Astrocyte (in vitro differentiated cells and primary cell): ENCODE results near the gene SLA2. TPM values are rescaled to one million over a fixed set of nuclear protein-coding genes. Genes with fewer than 3 reads are reported as not detected.

Experiments used
- DNase-seq: peaks from one replicate; pipeline ENCODE4 v3.0.0-alpha.2; 2010; ENCODE audit warnings: low read depth
- FAIRE-seq: peaks from 2 replicates; lab custom pipeline; 2011; peaks lifted over from hg19 to GRCh38; lab: Jason Lieb, UNC
- H2AFZ ChIP-seq: 2 replicates; pipeline ENCODE4 v1.6.0; 2012; ENCODE audit warnings: low read depth, low read length, inconsistent platforms
- H3K27ac ChIP-seq: 2 replicates; pipeline ENCODE4 v1.5.1; 2011; ENCODE audit warnings: low read depth, low read length, inconsistent platforms
- H3K27me3 ChIP-seq: 2 replicates; pipeline ENCODE4 v1.6.0; 2011; ENCODE audit warnings: low read length, inconsistent platforms; ENCODE audit not compliant: insufficient read depth
- H3K36me3 ChIP-seq: 2 replicates; pipeline ENCODE4 v1.5.1; 2011; ENCODE audit warnings: low read length, inconsistent platforms; ENCODE audit not compliant: insufficient read depth
- H3K4me1 ChIP-seq: 2 replicates; pipeline ENCODE4 v1.5.1; 2011; ENCODE audit warnings: low read length, inconsistent platforms; ENCODE audit not compliant: insufficient read depth
- H3K4me2 ChIP-seq: 2 replicates; pipeline ENCODE4 v1.6.0; 2012; ENCODE audit warnings: low read length, inconsistent platforms
- H3K4me3 ChIP-seq: 2 replicates; pipeline ENCODE4 v1.5.1; 2011; ENCODE audit warnings: low read depth, mild to moderate bottlenecking, low read length, inconsistent platforms; ENCODE audit not compliant: insufficient read depth
- H3K79me2 ChIP-seq: 2 replicates; pipeline ENCODE4 v1.6.0; 2012; ENCODE audit warnings: mild to moderate bottlenecking, low read length, inconsistent platforms; ENCODE audit not compliant: insufficient read depth
- H3K9ac ChIP-seq: 2 replicates; pipeline ENCODE4 v1.6.0; 2012; ENCODE audit warnings: mild to moderate bottlenecking, low read length, inconsistent platforms
- H3K9me3 ChIP-seq: 2 replicates; pipeline ENCODE4 v1.5.1; 2012; ENCODE audit warnings: low read depth, mild to moderate bottlenecking, low read length, inconsistent platforms; ENCODE audit not compliant: insufficient read depth
- H4K20me1 ChIP-seq: 2 replicates; pipeline ENCODE4 v1.6.0; 2012; ENCODE audit warnings: low read length, inconsistent platforms; ENCODE audit not compliant: insufficient read depth
- H3K27ac Mint-ChIP-seq: one replicate; pipeline ENCODE4 v1.8.0; 2021; ENCODE audit warnings: mild to moderate bottlenecking, mixed read lengths; ENCODE audit not compliant: unreplicated experiment
- H3K27me3 Mint-ChIP-seq: one replicate; pipeline ENCODE4 v1.8.0; 2021; ENCODE audit warnings: low read depth, mixed read lengths; ENCODE audit not compliant: unreplicated experiment
- H3K36me3 Mint-ChIP-seq: one replicate; pipeline ENCODE4 v1.8.0; 2021; ENCODE audit warnings: low read depth, mixed read lengths; ENCODE audit not compliant: unreplicated experiment
- H3K4me1 Mint-ChIP-seq: one replicate; pipeline ENCODE4 v1.8.0; 2021; ENCODE audit warnings: low read depth, mixed read lengths; ENCODE audit not compliant: unreplicated experiment
- H3K4me3 Mint-ChIP-seq: one replicate; pipeline ENCODE4 v1.8.0; 2021; ENCODE audit warnings: mild to moderate bottlenecking, moderate library complexity, mixed read lengths; ENCODE audit not compliant: unreplicated experiment
- H3K9me3 Mint-ChIP-seq: one replicate; pipeline ENCODE4 v1.8.0; 2021; ENCODE audit warnings: mild to moderate bottlenecking, mixed read lengths; ENCODE audit not compliant: unreplicated experiment
- EZH2 ChIP-seq: IDR thresholded peaks from 2 replicates; pipeline ENCODE4 v1.6.1; 2012; ENCODE audit warnings: mild to moderate bottlenecking, low read length, inconsistent platforms; ENCODE audit not compliant: insufficient read depth
- total RNA-seq: library from RNA; stranded (reverse); gene quantifications from 2 replicates; pipeline ENCODE4 v1.2.1, GENCODE V29; 2021
- TF ChIP-seq, protein P1 (sequence below): IDR thresholded peaks from 2 replicates; pipeline ENCODE4 v1.5.1; 2011; ENCODE audit warnings: low read depth, mild to moderate bottlenecking, inconsistent platforms, low read length, moderate library complexity; ENCODE audit not compliant: insufficient read depth

SLA2 gene
- total RNA-seq, 1 donor from 2014 or later = 0.14 TPM

DNA sequence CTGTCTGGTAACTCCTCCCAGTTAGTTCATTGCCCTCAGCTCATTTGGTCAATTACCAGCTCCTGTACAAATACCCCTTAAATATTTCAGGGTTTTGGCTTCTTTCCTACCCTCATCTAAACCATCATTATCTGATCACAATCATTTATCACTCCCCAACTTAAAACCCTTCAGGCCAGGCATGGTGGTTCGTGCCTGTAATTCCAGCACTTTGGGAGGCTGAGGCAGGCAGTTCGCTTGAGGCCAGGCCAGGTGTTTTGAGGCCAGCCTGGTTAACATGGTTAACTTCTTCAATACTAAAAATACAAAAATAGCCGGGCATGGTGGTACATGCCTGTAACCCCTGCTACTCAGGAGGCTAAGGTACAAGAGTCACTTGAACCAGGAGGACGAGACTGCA is 63.2 kb downstream of the SLA2 start:
- Mint-ChIP-seq H3K27me3 (no peaks in the 10 kb centered on the region), H3K4me3 (no peak overlapping the region), H3K36me3 (peaks cover 33% of the 10 kb centered on the region), H3K4me1 (peaks cover 7% of the 10 kb centered on the region), H3K9me3 (no peaks in the 10 kb centered on the region), H3K27ac (no peak overlapping the region)
- no peaks in the 10 kb centered on the region for H3K9me3 ChIP-seq
- H3K4me2 ChIP-seq = no peak overlapping the region
- no peaks in the 10 kb centered on the region for H3K27me3 ChIP-seq
- H4K20me1 ChIP-seq = peaks cover 34% of the 10 kb centered on the region
- no peak overlapping the region for H3K4me3 ChIP-seq
- no peak overlapping the region for H2AFZ ChIP-seq
- no peak for DNase-seq
- H3K4me1 ChIP-seq = peaks cover 3% of the 10 kb centered on the region
- H3K9ac ChIP-seq = no peak overlapping the region
- no peak for TF ChIP-seq EZH2
- TF ChIP-seq, protein P1, sequence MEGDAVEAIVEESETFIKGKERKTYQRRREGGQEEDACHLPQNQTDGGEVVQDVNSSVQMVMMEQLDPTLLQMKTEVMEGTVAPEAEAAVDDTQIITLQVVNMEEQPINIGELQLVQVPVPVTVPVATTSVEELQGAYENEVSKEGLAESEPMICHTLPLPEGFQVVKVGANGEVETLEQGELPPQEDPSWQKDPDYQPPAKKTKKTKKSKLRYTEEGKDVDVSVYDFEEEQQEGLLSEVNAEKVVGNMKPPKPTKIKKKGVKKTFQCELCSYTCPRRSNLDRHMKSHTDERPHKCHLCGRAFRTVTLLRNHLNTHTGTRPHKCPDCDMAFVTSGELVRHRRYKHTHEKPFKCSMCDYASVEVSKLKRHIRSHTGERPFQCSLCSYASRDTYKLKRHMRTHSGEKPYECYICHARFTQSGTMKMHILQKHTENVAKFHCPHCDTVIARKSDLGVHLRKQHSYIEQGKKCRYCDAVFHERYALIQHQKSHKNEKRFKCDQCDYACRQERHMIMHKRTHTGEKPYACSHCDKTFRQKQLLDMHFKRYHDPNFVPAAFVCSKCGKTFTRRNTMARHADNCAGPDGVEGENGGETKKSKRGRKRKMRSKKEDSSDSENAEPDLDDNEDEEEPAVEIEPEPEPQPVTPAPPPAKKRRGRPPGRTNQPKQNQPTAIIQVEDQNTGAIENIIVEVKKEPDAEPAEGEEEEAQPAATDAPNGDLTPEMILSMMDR = no peak
- no peak overlapping the region for H3K27ac ChIP-seq
- FAIRE-seq = no peak
- H3K36me3 ChIP-seq = peaks cover 12% of the 10 kb centered on the region
- H3K79me2 ChIP-seq = peaks cover 16% of the 10 kb centered on the region

DNA sequence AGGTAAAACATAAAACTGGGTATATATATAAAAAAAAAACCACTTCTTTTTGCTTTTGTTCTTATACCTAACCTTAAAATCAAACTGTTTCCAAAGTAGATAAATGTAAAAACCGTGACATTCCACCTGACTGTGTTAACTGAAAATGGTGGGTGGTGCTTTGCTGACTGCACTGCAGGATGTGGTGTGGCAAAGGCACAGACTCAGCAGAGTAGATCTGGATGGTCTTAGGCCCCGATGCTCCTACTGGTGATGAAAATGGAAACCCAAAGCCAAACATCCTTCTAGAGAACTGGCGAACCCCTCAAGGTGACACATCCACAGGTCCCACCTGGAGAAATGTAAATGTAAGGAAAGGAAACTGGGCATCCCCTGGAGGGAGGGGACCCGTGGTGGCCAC is 63.7 kb downstream of the SLA2 start:
- TF ChIP-seq EZH2 = no peak
- TF ChIP-seq, protein P1 = no peak
- Mint-ChIP-seq H3K4me3 (no peak overlapping the region), H3K9me3 (no peaks in the 10 kb centered on the region), H3K36me3 (peaks cover 33% of the 10 kb centered on the region), H3K4me1 (peaks cover 7% of the 10 kb centered on the region), H3K27me3 (no peaks in the 10 kb centered on the region), H3K27ac (no peak overlapping the region)
- DNase-seq (no peak), FAIRE-seq (no peak)
- H3K27ac ChIP-seq = no peak overlapping the region
- peaks cover 21% of the 10 kb centered on the region for H3K79me2 ChIP-seq
- no peaks in the 10 kb centered on the region for H3K9me3 ChIP-seq
- no peak overlapping the region for H2AFZ ChIP-seq
- no peaks in the 10 kb centered on the region for H3K27me3 ChIP-seq
- H3K36me3 ChIP-seq = peaks cover 12% of the 10 kb centered on the region
- peaks cover 38% of the 10 kb centered on the region for H4K20me1 ChIP-seq
- peaks cover 3% of the 10 kb centered on the region for H3K4me1 ChIP-seq
- no peak overlapping the region for H3K4me2 ChIP-seq
- no peak overlapping the region for H3K9ac ChIP-seq
- H3K4me3 ChIP-seq = no peak overlapping the region

DNA sequence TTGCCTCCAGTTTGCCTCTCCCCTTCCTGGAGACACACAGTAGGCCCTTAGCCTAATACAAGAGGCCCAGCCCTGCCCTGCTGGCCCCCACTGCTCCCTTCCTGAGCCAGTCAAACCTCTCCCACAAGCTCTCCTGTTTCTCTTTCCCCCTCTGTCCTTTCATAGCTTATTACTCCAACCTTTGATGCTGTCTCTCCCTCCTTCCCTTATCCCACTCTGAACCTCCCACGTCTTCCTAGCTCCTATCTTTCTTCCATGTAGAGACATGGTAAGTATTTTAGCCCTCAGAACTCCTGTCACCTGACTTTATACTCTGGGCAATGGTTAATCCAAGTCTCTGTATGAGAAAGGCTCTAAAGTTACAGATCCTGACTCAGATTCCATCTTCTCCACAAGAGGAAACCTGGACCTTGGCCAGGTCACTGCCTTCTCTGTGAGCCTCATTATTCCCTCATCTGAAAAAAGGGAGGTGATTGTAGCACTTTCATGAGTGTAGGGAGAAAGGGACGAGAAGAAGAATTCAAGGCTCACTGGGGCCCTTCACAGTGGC is 65.9 kb downstream of the SLA2 start:
- peaks cover 12% of the 10 kb centered on the region for H3K36me3 ChIP-seq
- peaks cover 55% of the 10 kb centered on the region for H4K20me1 ChIP-seq
- no peak overlapping the region for H2AFZ ChIP-seq
- no peak overlapping the region for H3K27ac ChIP-seq
- FAIRE-seq = no peak
- H3K27me3 ChIP-seq = no peaks in the 10 kb centered on the region
- H3K79me2 ChIP-seq = peaks cover 44% of the 10 kb centered on the region
- H3K27ac Mint-ChIP-seq = peak overlapping the region; percentile 64
- no peaks in the 10 kb centered on the region for H3K9me3 ChIP-seq
- H3K9me3 Mint-ChIP-seq = no peaks in the 10 kb centered on the region
- TF ChIP-seq EZH2 = no peak
- TF ChIP-seq, protein P1 = no peak
- no peak overlapping the region for H3K4me2 ChIP-seq
- H3K9ac ChIP-seq = peak overlapping the region; percentile 28
- peaks cover 29% of the 10 kb centered on the region for H3K36me3 Mint-ChIP-seq
- H3K4me1 ChIP-seq = peaks cover 10% of the 10 kb centered on the region
- no peaks in the 10 kb centered on the region for H3K27me3 Mint-ChIP-seq
- peaks cover 12% of the 10 kb centered on the region for H3K4me1 Mint-ChIP-seq
- peak overlapping the region; percentile 30 for H3K4me3 Mint-ChIP-seq
- DNase-seq = peak; percentile 57
- no peak overlapping the region for H3K4me3 ChIP-seq
